Smooth muscle cell (in vitro differentiated cells): ENCODE data around the gene NUDT11. TPM values are rescaled to one million over a fixed set of nuclear protein-coding genes. Genes with fewer than 3 reads are reported as not detected.
"Not testable (repeated sequence)": the region's sequence is repeated elsewhere in the genome, so short reads cannot be mapped to it uniquely, and the experiment has no call there.

ENCODE experiments used
- DNase-seq: peaks from one replicate; lab custom pipeline; 2025; ENCODE audit not compliant: unreplicated experiment; lab: John Stamatoyannopoulos, UW
- H2AFZ ChIP-seq: fragments of 200-600 bp; sonication (generic); 2 replicates; pipeline ENCODE4 v1.6.0; 2016; ENCODE audit warnings: antibody characterized with exemption, low read depth, mild to moderate bottlenecking
- H3F3A ChIP-seq: fragments of 200-600 bp; sonication (generic); 2 replicates; pipeline ENCODE4 v1.6.0; 2017; ENCODE audit warnings: antibody characterized with exemption, low read depth
- H3K27ac ChIP-seq: fragments of 200-600 bp; sonication (generic); 2 replicates; pipeline ENCODE4 v1.5.1; 2016; ENCODE audit warnings: low read depth, mild to moderate bottlenecking
- H3K27me3 ChIP-seq: fragments of 200-600 bp; sonication (generic); 2 replicates; pipeline ENCODE4 v1.6.1; 2016; ENCODE audit warnings: low read depth, mild to moderate bottlenecking
- H3K36me3 ChIP-seq: fragments of 200-600 bp; sonication (generic); 2 replicates; pipeline ENCODE4 v1.5.1; 2016; ENCODE audit warnings: low read depth
- H3K4me1 ChIP-seq: fragments of 200-600 bp; sonication (generic); 2 replicates; pipeline ENCODE4 v1.5.1; 2016; ENCODE audit warnings: low read depth
- H3K4me2 ChIP-seq: fragments of 200-600 bp; sonication (generic); 2 replicates; pipeline ENCODE4 v1.6.0; 2016; ENCODE audit warnings: mild to moderate bottlenecking
- H3K4me3 ChIP-seq: fragments of 200-600 bp; sonication (generic); 2 replicates; pipeline ENCODE4 v1.5.1; 2016; ENCODE audit warnings: mild to moderate bottlenecking
- H3K79me2 ChIP-seq: fragments of 200-600 bp; sonication (generic); 2 replicates; pipeline ENCODE4 v1.6.0; 2016; ENCODE audit warnings: low read depth, mild to moderate bottlenecking
- H3K9ac ChIP-seq: fragments of 200-600 bp; sonication (generic); 2 replicates; pipeline ENCODE4 v1.6.0; 2016; ENCODE audit warnings: low read depth
- H3K9me3 ChIP-seq: fragments of 200-600 bp; sonication (generic); replicated peaks from 2 replicates; pipeline ENCODE4 v1.5.1; 2016; ENCODE audit warnings: low read depth
- H4K20me1 ChIP-seq: fragments of 200-600 bp; sonication (generic); 2 replicates; pipeline ENCODE4 v1.6.0; 2016; ENCODE audit warnings: low read depth
- CTCF ChIP-seq: fragments of 200-600 bp; sonication (generic); IDR thresholded peaks from 2 replicates; pipeline ENCODE4 v1.5.1; 2017; ENCODE audit warnings: borderline replicate concordance, mild to moderate bottlenecking, antibody characterized with exemption; ENCODE audit not compliant: insufficient read depth, poor library complexity, severe bottlenecking
- WGBS: methylation state at CpG from one replicate; pipeline ENCODE4 v1.1.7; 2016; ENCODE audit warnings: low lambda C conversion rate; 5-methylcytosine and 5-hydroxymethylcytosine counted together
- polyA plus RNA-seq: library from polyadenylated mRNA; unstranded; fragments of >200 nt; fragmentation: Nextera tagmentation; extraction: Ambion mirVana; gene quantifications from 2 replicates; pipeline ENCODE4 v1.2.1, GENCODE V29; 2016
- total RNA-seq: library from RNA; depleted of rRNA; stranded (reverse); fragments of >200 nt; gene quantifications from 2 replicates; pipeline ENCODE4 v1.2.3, GENCODE V29; 2014

The NUDT11 gene
- total RNA-seq (8.2 and 11.0 TPM in 2 replicates), polyA plus RNA-seq (2.9 and 7.6 TPM in 2 replicates)

GRCh38 chrX:51496501-51497291, at the start of gene NUDT11:
NUDT11 (minus strand) TSS chrX:51496592; CDS start chrX:51496444, 148 bp downstream.
- DNase-seq = peak; percentile 19
- H3K27ac ChIP-seq = no peak within 1 kb of the TSS
- 49% methylated on average over 72 of the region's 96 CpGs for WGBS
- H3K36me3 ChIP-seq = no peaks in the 10 kb centered on the region
- TF ChIP-seq CTCF = no peak
- H3K4me1 ChIP-seq = no peaks in the 10 kb centered on the region
- peak within 1 kb of the TSS; percentile 79 for H3K9ac ChIP-seq
- no peaks in the 10 kb centered on the region for H3K27me3 ChIP-seq
- peak within 1 kb of the TSS; percentile 52 for H3K4me3 ChIP-seq
- H2AFZ ChIP-seq = no peak within 1 kb of the TSS
- H3K4me2 ChIP-seq = peak within 1 kb of the TSS; percentile 87
- H3F3A ChIP-seq = no peaks in the 10 kb centered on the region
- no peaks in the 10 kb centered on the region for H3K9me3 ChIP-seq
- peaks cover 4% of the 10 kb centered on the region for H3K79me2 ChIP-seq
- peaks cover 2% of the 10 kb centered on the region for H4K20me1 ChIP-seq

GRCh38 chrX:51520393-51520792, 24.0 kb upstream of the NUDT11 start:
- H3K9me3 ChIP-seq = no peaks in the 10 kb centered on the region
- WGBS = 78% methylated on average over 2 of the region's 2 CpGs
- TF ChIP-seq CTCF = no peak

DNA sequence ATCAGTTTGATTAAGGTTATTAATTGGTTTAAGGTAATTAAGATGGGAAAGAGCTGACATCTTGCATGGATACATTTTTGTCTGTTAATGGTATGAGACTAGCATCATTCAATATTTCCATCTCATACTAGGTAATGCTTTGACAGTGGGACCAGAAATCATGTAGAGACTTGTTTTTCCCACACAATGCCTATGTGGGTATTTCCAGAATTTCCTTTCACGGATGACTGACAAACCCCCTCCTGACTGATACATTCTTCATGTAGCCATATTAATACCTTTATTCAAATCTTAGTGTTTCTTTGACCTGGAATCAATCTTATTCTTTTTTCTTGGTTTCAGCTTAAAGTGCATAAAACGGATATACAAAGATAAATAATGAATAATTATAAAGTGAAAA, 22.7 kb upstream of the NUDT11 start:
- not testable (repeated sequence) for H3K4me1 ChIP-seq, H3K9ac ChIP-seq, H3K9me3 ChIP-seq, DNase-seq, H3K27me3 ChIP-seq, H2AFZ ChIP-seq, H3K27ac ChIP-seq, H4K20me1 ChIP-seq, H3K36me3 ChIP-seq, H3K4me2 ChIP-seq, H3K79me2 ChIP-seq, H3K4me3 ChIP-seq, H3F3A ChIP-seq
- 58% methylated on average over 2 of the region's 2 CpGs for WGBS

More at GRCh38 chrX:51520393-51520792, 24.0 kb upstream of the NUDT11 start:
- H4K20me1 ChIP-seq = no peaks in the 10 kb centered on the region
- DNase-seq = no peak
- H3K36me3 ChIP-seq = no peaks in the 10 kb centered on the region
- no peak overlapping the region for H3K27ac ChIP-seq
- H3K4me2 ChIP-seq = no peak overlapping the region
- H3K27me3 ChIP-seq = no peaks in the 10 kb centered on the region
- no peaks in the 10 kb centered on the region for H3K79me2 ChIP-seq
- H3F3A ChIP-seq = no peaks in the 10 kb centered on the region
- no peak overlapping the region for H3K4me3 ChIP-seq
- H3K4me1 ChIP-seq = no peaks in the 10 kb centered on the region
- H3K9ac ChIP-seq = no peak overlapping the region
- H2AFZ ChIP-seq = no peak overlapping the region

DNA sequence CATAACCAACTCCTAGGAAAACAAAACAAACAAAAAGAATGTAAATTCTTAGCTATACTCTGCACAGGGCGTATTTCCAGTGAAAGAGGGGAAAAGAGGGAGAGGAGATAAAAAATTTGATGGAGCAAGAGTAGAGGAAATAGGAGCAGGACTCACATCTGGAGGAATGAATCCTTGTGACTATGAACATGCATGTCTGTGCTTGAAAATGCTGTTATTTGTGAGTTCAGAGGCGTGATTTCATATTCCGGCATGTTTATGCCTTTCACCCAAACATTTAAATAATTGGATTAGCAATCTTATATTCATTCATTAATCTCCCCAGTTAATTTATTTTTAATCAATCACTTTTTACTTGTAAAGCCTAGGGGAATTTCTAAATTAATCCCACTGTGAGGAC, 11.2 kb upstream of the NUDT11 start:
- Histone ChIP-seq H4K20me1 (no peaks in the 10 kb centered on the region), H3K4me2 (no peak overlapping the region), H3K9ac (no peak overlapping the region), H2AFZ (no peak overlapping the region), H3K4me3 (no peak overlapping the region), H3K27me3 (no peaks in the 10 kb centered on the region), H3K79me2 (no peaks in the 10 kb centered on the region), H3K27ac (no peak overlapping the region), H3K36me3 (no peaks in the 10 kb centered on the region), H3K9me3 (no peaks in the 10 kb centered on the region), H3K4me1 (no peaks in the 10 kb centered on the region), H3F3A (no peaks in the 10 kb centered on the region)
- 78% methylated on average over 3 of the region's 3 CpGs for WGBS
- DNase-seq = no peak
- TF ChIP-seq CTCF = no peak

GRCh38 chrX:51495701-51496488, 497 bp downstream of the NUDT11 start:
- H3K9ac ChIP-seq, H3K4me1 ChIP-seq, H3K27ac ChIP-seq, H2AFZ ChIP-seq, H3K9me3 ChIP-seq, DNase-seq, H3K36me3 ChIP-seq, H3F3A ChIP-seq, H3K27me3 ChIP-seq, H4K20me1 ChIP-seq, H3K79me2 ChIP-seq: not testable (repeated sequence)
- Histone ChIP-seq H3K4me3 (peak overlapping the region; percentile 52), H3K4me2 (peak overlapping the region; percentile 87)
- WGBS = 46% methylated on average over 43 of the region's 60 CpGs
